ENCODE data around the gene COL18A1. TPM values are rescaled to one million over a fixed set of nuclear protein-coding genes. Genes with fewer than 3 reads are reported as not detected.

COL18A1 gene
- total and polyA plus RNA-seq, 2 of the 8 experiments (the other 6 are each of a cell fraction or from before 2014, with no cell fraction given), result 145 to 201 TPM

DNA sequence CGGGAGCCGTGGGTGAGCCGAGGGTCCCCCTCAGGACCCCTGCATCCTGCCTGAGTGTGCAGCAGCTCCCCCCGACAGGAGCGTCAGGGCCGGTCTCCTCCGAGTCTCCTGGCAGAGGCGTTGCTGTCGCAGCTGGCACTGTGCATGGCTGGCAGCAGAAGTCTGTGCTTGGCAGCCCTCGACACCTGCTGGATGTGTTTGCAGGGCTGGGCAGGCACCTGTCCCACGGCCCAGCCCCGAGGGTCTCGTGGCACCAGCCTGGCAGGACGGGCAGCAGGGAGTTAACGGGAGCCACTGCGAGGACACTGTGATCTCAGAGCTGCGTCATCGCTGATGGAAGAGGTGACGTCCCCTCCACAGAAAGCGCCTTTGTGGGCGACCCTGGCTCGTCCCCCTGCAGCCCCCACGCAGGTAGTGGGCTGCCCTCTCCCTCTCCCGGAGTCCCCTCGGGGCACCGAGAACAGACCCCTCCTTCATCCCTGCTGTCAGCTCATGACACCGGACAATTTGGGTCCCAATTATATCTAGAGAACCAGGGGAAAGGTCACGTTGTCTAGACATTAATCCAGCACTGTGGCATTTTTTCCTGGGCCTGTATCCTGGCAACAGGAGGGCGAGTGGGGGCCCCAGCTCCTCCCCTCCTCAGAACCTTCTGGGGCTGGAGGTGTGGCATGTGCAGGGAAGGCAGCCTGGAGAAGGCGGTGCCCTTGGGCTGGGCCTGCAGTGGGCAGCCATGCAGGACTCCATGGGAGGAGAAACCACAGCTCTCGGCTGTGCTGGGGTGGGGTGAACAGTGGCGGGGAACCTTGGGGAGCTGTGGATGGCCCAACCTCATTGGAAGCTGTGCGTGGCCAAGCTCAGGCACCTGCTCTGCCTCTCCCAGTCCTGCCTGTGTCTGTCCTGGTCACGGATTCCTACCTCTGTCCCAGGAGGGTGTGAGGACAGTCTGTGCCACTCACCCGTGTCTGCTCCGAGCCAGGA lies 15.4 kb downstream of the COL18A1 start:
- H2BK12ac ChIP-seq (ENCODE audit: low read depth, low read length), result no peak overlapping the region
- peak overlapping the region; percentile 73; the same call in 1 of the 2 replicates for H4K8ac ChIP-seq (ENCODE audit: extremely low read depth, insufficient read depth, low read length)
- no peak overlapping the region for H3K4me2 ChIP-seq (ENCODE audit: insufficient read depth in 1 of 2, low read depth in 2 of 2, low read length in 2 of 2)
- WGBS, 2 experiments (ENCODE audit: extremely low coverage in 1 of 2, insufficient coverage in 1 of 2, insufficient read length in 1 of 2, insufficient replicate concordance in 2 of 2, low coverage in 1 of 2, low lambda C conversion rate in 2 of 2, missing lambda C conversion rate in 1 of 2), result 94% methylated on average over 28 of the region's 36 CpGs; no CpG with 5 or more reads in 1 of the 2 experiments
- no peak overlapping the region for H3K4ac ChIP-seq (replicated peaks; ENCODE audit: insufficient read length, low read depth, low read length)
- H2BK5ac ChIP-seq (ENCODE audit: low read depth, low read length), result peak overlapping the region; percentile 52
- FAIRE-seq (no peak), DNase-seq (ENCODE audit: low read depth in 1 of 2, low spot score in 2 of 2) (no peak)
- H4K91ac ChIP-seq (replicated peaks; ENCODE audit: insufficient read length, low read length), result no peak overlapping the region
- H2BK20ac ChIP-seq (ENCODE audit: low read length), result no peak overlapping the region
- H4K5ac ChIP-seq (ENCODE audit: insufficient read length, low read depth, low read length), result no peak overlapping the region
- no peak overlapping the region for H2BK120ac ChIP-seq (replicated peaks; ENCODE audit: low read depth, low read length)
- H3K23ac ChIP-seq (ENCODE audit: insufficient read length), result no peak overlapping the region
- ChIA-PET CTCF (ENCODE audit: partially characterized antibody) (interaction anchor here (0.8 to 5.4 kb wide), 6 partner anchors 12 to 130 kb away, joined by 3 to 32 read pairs (median 4); no protein-coding TSS in a partner anchor), POLR2A (ENCODE audit: partially characterized antibody) (interaction anchor here (0.8 to 1.4 kb wide), 5 partner anchors 10 to 14 kb away, joined by 3 to 4 read pairs (median 4); no protein-coding TSS in a partner anchor)
- peaks cover 41 to 69% of the 10 kb centered on the region in 2 experiments for H4K20me1 ChIP-seq (replicated peaks in 1 of 2; ENCODE audit: control insufficient read depth in 1 of 2, insufficient read depth in 2 of 2, low read length in 2 of 2)
- H3K9me3 ChIP-seq (ENCODE audit: insufficient read depth in 2 of 2, low read depth in 1 of 2, low read length in 1 of 2), result no peaks in the 10 kb centered on the region
- peaks cover 4 to 32% (median 23%) of the 10 kb centered on the region in 4 experiments for H3K4me1 ChIP-seq (replicated peaks in 1 of 4; ENCODE audit: control insufficient read depth in 3 of 4, insufficient read depth in 4 of 4, low read length in 3 of 4)
- no peaks in the 10 kb centered on the region for H3K27me3 ChIP-seq (replicated peaks in 1 of 4; ENCODE audit: control insufficient read depth in 3 of 4, extremely low read depth in 1 of 4, insufficient read depth in 3 of 4, low read length in 3 of 4)
- H3K4me3 ChIP-seq (ENCODE audit: extremely low read depth in 1 of 4, insufficient read depth in 2 of 4, low read depth in 3 of 4, low read length in 4 of 4), result no peak overlapping the region
- H3K56ac ChIP-seq (replicated peaks; ENCODE audit: insufficient read length, low read depth, low read length), result no peak overlapping the region
- H3K23me2 ChIP-seq (ENCODE audit: low read depth, low read length), result no peaks in the 10 kb centered on the region
- H2AFZ ChIP-seq (ENCODE audit: low read length), result no peak overlapping the region
- H3K18ac ChIP-seq (ENCODE audit: extremely low read depth, low read length), result no peak overlapping the region
- H3K27ac ChIP-seq (ENCODE audit: low read depth, low read length), result no peak overlapping the region
- peaks cover 35 to 99% of the 10 kb centered on the region in 2 experiments for H3K79me2 ChIP-seq (ENCODE audit: control insufficient read depth in 1 of 2, insufficient read depth in 2 of 2, low read length in 2 of 2)
- no peak overlapping the region for H2BK15ac ChIP-seq (ENCODE audit: low read length)
- H3K36me3 ChIP-seq (ENCODE audit: control insufficient read depth in 2 of 4, insufficient read depth in 4 of 4, low read length in 3 of 4), result peaks cover 0 to 4% (median 0%) of the 10 kb centered on the region in 4 experiments; a peak in 2 of 8 replicates
- peaks cover 42% of the 10 kb centered on the region for H3K79me1 ChIP-seq (ENCODE audit: low read depth, low read length)
- no peak overlapping the region for H3K9ac ChIP-seq (replicated peaks in 1 of 4; ENCODE audit: extremely low read depth in 1 of 4, low read depth in 3 of 4, low read length in 3 of 4)
- H2AK5ac ChIP-seq (ENCODE audit: low read depth, low read length), result no peak overlapping the region
- no peak overlapping the region for H3K14ac ChIP-seq (ENCODE audit: insufficient read length)
- TF ChIP-seq EGR1 (IDR thresholded peaks at IDR 0.05; ENCODE audit: borderline replicate concordance, low read depth, low read length) (no peak), ATF2 (IDR thresholded peaks at IDR 0.05; ENCODE audit: low read length) (no peak), JUN (IDR thresholded peaks at IDR 0.05; ENCODE audit: low read depth, low read length) (no peak), SRF (IDR thresholded peaks at IDR 0.05; ENCODE audit: low read depth, low read length) (no peak), SUZ12 (IDR thresholded peaks at IDR 0.05; ENCODE audit: low read length) (no peak), BRCA1 (IDR thresholded peaks at IDR 0.05; ENCODE audit: low read depth, low read length) (no peak), KDM5A (IDR thresholded peaks at IDR 0.05; ENCODE audit: low read length) (no peak), RFX5 (IDR thresholded peaks at IDR 0.05; ENCODE audit: borderline replicate concordance, low read depth, low read length) (no peak), TAF7 (optimal IDR thresholded peaks at IDR 0.05; ENCODE audit: borderline replicate concordance, low read depth, low read length) (no peak), JUND (IDR thresholded peaks at IDR 0.05; ENCODE audit: low read length) (no peak)

Data from H1 (cell line).